ENCODE results near the gene SLC35D3. TPM values are rescaled to one million over a fixed set of nuclear protein-coding genes. Genes with fewer than 3 reads are reported as not detected.

SLC35D3 gene
- total RNA-seq, 1 experiment from 2014 or later: not detected

- ChIA-PET POLR2A (no interaction called here), CTCF (interaction anchor here (0.7 kb wide), 1 partner anchor 288 kb away, joined by 3 read pairs; no protein-coding TSS in a partner anchor), RAD21 (ENCODE audit: low non-redundant PET in 1 of 2, low total read pairs in 2 of 2, uncharacterized antibody in 2 of 2, unreplicated experiment in 2 of 2) (no interaction called here)
- intact Hi-C loops (cut with micrococcal nuclease): no loop called here
- Histone ChIP-seq H3K9ac (ENCODE audit: low read length) (no peak overlapping the region), H3K79me2 (ENCODE audit: insufficient read depth, low read length) (no peaks in the 10 kb centered on the region), H3K27ac (ENCODE audit: low read depth, low read length) (no peak overlapping the region), H3K36me3 (ENCODE audit: control insufficient read depth in 1 of 2, insufficient read depth in 2 of 2, low read length in 2 of 2) (no peaks in the 10 kb centered on the region), H3K4me1 (ENCODE audit: control insufficient read depth in 1 of 2, insufficient read depth in 2 of 2, low read length in 2 of 2) (no peaks in the 10 kb centered on the region), H2AFZ (ENCODE audit: low read depth, low read length, poor library complexity, severe bottlenecking) (no peak overlapping the region), H4K20me1 (ENCODE audit: insufficient read depth) (no peaks in the 10 kb centered on the region), H3K4me3 (replicated peaks in 1 of 2; ENCODE audit: low read depth in 1 of 2, low read length in 2 of 2) (no peak overlapping the region), H3K9me2 (ENCODE audit: insufficient read depth) (no peaks in the 10 kb centered on the region), H3K27me3 (ENCODE audit: insufficient read depth, low read length) (no peaks in the 10 kb centered on the region), H3K4me2 (ENCODE audit: low read length) (no peak overlapping the region), H3K9me3 (ENCODE audit: control insufficient read depth in 1 of 2, insufficient read depth in 1 of 2, low read depth in 1 of 2, low read length in 2 of 2) (no peaks in the 10 kb centered on the region)
- BruUV-seq (replicated peaks): no TSS peak
- ATAC-seq (no peak), DNase-seq (ENCODE audit: low read depth, low spot score) (no peak)
- no peak for TF ChIP-seq SP1 (IDR thresholded peaks at IDR 0.05; ENCODE audit: low read depth)
- TF ChIP-seq REST (IDR thresholded peaks at IDR 0.05; ENCODE audit: low read depth): no peak
- TF ChIP-seq TCF7L2 (IDR thresholded peaks at IDR 0.05; ENCODE audit: borderline replicate concordance, extremely low read depth, insufficient read depth, insufficient read length): no peak
- TF ChIP-seq EZH2 (IDR thresholded peaks at IDR 0.05): no peak
- TF ChIP-seq EGR1 (IDR thresholded peaks at IDR 0.05; ENCODE audit: low read depth): no peak
- TF ChIP-seq RAD21 (IDR thresholded peaks at IDR 0.05; ENCODE audit: low read depth): no peak
- TF ChIP-seq CBX3 (IDR thresholded peaks at IDR 0.05; ENCODE audit: low read depth): no peak
These were observed 10.5 kb downstream of the SLC35D3 start for GRCh38 chr6:136932599-136932998.

GRCh38 chr6:136945072-136945471 lies 23.0 kb downstream of the SLC35D3 start:
- H3K9ac ChIP-seq (ENCODE audit: low read length): no peak overlapping the region
- no peaks in the 10 kb centered on the region for H3K9me3 ChIP-seq (ENCODE audit: control insufficient read depth in 1 of 2, insufficient read depth in 1 of 2, low read depth in 1 of 2, low read length in 2 of 2)
- POLR2A ChIA-PET: no interaction called here
- no peak overlapping the region for H3K4me2 ChIP-seq (ENCODE audit: low read length)
- no peak overlapping the region for H3K4me3 ChIP-seq (replicated peaks in 1 of 2; ENCODE audit: low read depth in 1 of 2, low read length in 2 of 2)
- no TSS peak for BruUV-seq (replicated peaks)
- no peak for TF ChIP-seq ELF1 (IDR thresholded peaks at IDR 0.05; ENCODE audit: borderline replicate concordance, low read depth)
- no peak for TF ChIP-seq ZBTB33 (IDR thresholded peaks at IDR 0.05; ENCODE audit: extremely low read depth, insufficient replicate concordance, low read length)
- TF ChIP-seq EZH2phosphoT487 (IDR thresholded peaks at IDR 0.05; ENCODE audit: borderline replicate concordance): no peak
- TF ChIP-seq FOSL1 (IDR thresholded peaks at IDR 0.05; ENCODE audit: low read depth): no peak
- TF ChIP-seq EZH2 (IDR thresholded peaks at IDR 0.05): no peak
- no peak for TF ChIP-seq EGR1 (IDR thresholded peaks at IDR 0.05; ENCODE audit: low read depth)
- TF ChIP-seq TCF7L2 (IDR thresholded peaks at IDR 0.05; ENCODE audit: borderline replicate concordance, extremely low read depth, insufficient read depth, insufficient read length): no peak
- TF ChIP-seq JUND (IDR thresholded peaks at IDR 0.05): no peak
- TF ChIP-seq SIN3A (IDR thresholded peaks at IDR 0.05; ENCODE audit: low read depth): no peak
- TF ChIP-seq CTCF (IDR thresholded peaks at IDR 0.05 in 2 of 3, conservative IDR thresholded peaks at IDR 0.05 in 1 of 3; ENCODE audit: borderline replicate concordance in 1 of 3, insufficient read depth in 1 of 3, low read depth in 2 of 3, low read length in 2 of 3): no peak
- no peaks in the 10 kb centered on the region for H3K9me2 ChIP-seq (ENCODE audit: insufficient read depth)
- no peak for ATAC-seq
- CTCF ChIA-PET: no interaction called here
- no peaks in the 10 kb centered on the region for H3K27me3 ChIP-seq (ENCODE audit: insufficient read depth, low read length)
- H3K27ac ChIP-seq (ENCODE audit: low read depth, low read length): no peak overlapping the region
- no peaks in the 10 kb centered on the region for H3K36me3 ChIP-seq (ENCODE audit: control insufficient read depth in 1 of 2, insufficient read depth in 2 of 2, low read length in 2 of 2)
- no peak for DNase-seq (ENCODE audit: low read depth, low spot score)
- no peaks in the 10 kb centered on the region for H3K79me2 ChIP-seq (ENCODE audit: insufficient read depth, low read length)
- RAD21 ChIA-PET (ENCODE audit: low non-redundant PET in 1 of 2, low total read pairs in 2 of 2, uncharacterized antibody in 2 of 2, unreplicated experiment in 2 of 2): no interaction called here
- H4K20me1 ChIP-seq (ENCODE audit: insufficient read depth): no peaks in the 10 kb centered on the region
- no peaks in the 10 kb centered on the region for H3K4me1 ChIP-seq (ENCODE audit: control insufficient read depth in 1 of 2, insufficient read depth in 2 of 2, low read length in 2 of 2)
- no peak overlapping the region for H2AFZ ChIP-seq (ENCODE audit: low read depth, low read length, poor library complexity, severe bottlenecking)
- intact Hi-C loops (cut with micrococcal nuclease): no loop called here

Data from HCT116 (cell line).